Karpas-422 (cell line): ENCODE results near the gene NCKAP1. TPM values are rescaled to one million over a fixed set of nuclear protein-coding genes. Genes with fewer than 3 reads are reported as not detected.
A peak's percentile ranks its signal among the peaks of the same experiment; 100 is the strongest.

Source experiments
- DNase-seq: peaks from one replicate; pipeline ENCODE4 v3.0.0-alpha.2; 2015
- H2AFZ ChIP-seq: fragments of 200-600 bp; sonication (generic); 2 replicates; pipeline ENCODE4 v1.6.1; 2014; ENCODE audit warnings: antibody characterized with exemption, low read length, mixed read lengths
- H3K27ac ChIP-seq: fragments of 200-600 bp; sonication (generic); 2 replicates; pipeline ENCODE4 v1.5.1; 2014; ENCODE audit warnings: mild to moderate bottlenecking, low read length, moderate library complexity
- H3K27me3 ChIP-seq: fragments of 200-600 bp; sonication (generic); 2 replicates; pipeline ENCODE4 v1.6.1; 2014; ENCODE audit warnings: low read length, mixed read lengths
- H3K36me3 ChIP-seq: fragments of 200-600 bp; sonication (generic); 2 replicates; pipeline ENCODE4 v1.6.1; 2014; ENCODE audit warnings: low read length, mixed read lengths; ENCODE audit not compliant: insufficient read depth
- H3K4me1 ChIP-seq: fragments of 200-600 bp; sonication (generic); 2 replicates; pipeline ENCODE4 v1.6.1; 2014; ENCODE audit warnings: mild to moderate bottlenecking, low read length, mixed read lengths
- H3K4me2 ChIP-seq: fragments of 200-600 bp; sonication (generic); 2 replicates; pipeline ENCODE4 v1.6.1; 2014; ENCODE audit warnings: low read length, low read depth, mild to moderate bottlenecking; ENCODE audit not compliant: poor library complexity, severe bottlenecking
- H3K4me3 ChIP-seq: fragments of 200-600 bp; sonication (generic); 2 replicates; pipeline ENCODE4 v1.5.1; 2014; ENCODE audit warnings: mild to moderate bottlenecking, antibody characterized with exemption, low read length, mixed read lengths
- H3K79me2 ChIP-seq: fragments of 200-600 bp; sonication (generic); 2 replicates; pipeline ENCODE4 v1.6.1; 2014; ENCODE audit warnings: mild to moderate bottlenecking, low read length, mixed read lengths
- H3K9ac ChIP-seq: fragments of 200-600 bp; sonication (generic); 2 replicates; pipeline ENCODE4 v1.6.0; 2014; ENCODE audit warnings: low read length
- H3K9me2 ChIP-seq: fragments of 200-600 bp; sonication (generic), shearing (Covaris generic); replicated peaks from 2 replicates; pipeline ENCODE4 v1.6.0; 2014; ENCODE audit warnings: mild to moderate bottlenecking, low read length, moderate library complexity; ENCODE audit not compliant: insufficient read depth
- H3K9me3 ChIP-seq: fragments of 300-700, 200-600 bp; sonication (generic); 2 replicates; pipeline ENCODE4 v1.6.1; 2014; ENCODE audit warnings: low read length, mixed read lengths
- H4K20me1 ChIP-seq: fragments of 200-600 bp; sonication (generic); 2 replicates; pipeline ENCODE4 v1.6.1; 2014; ENCODE audit warnings: mild to moderate bottlenecking, antibody characterized with exemption, low read length, low read depth; ENCODE audit not compliant: insufficient read depth
- total RNA-seq: library from RNA; depleted of rRNA; stranded (reverse); fragments of >200 nt; shearing (Covaris generic); gene quantifications from 2 replicates; pipeline ENCODE4 v1.2.3, GENCODE V29; 2014; ENCODE audit warnings: low replicate concordance; rRNA removed

NCKAP1 gene, protein sequence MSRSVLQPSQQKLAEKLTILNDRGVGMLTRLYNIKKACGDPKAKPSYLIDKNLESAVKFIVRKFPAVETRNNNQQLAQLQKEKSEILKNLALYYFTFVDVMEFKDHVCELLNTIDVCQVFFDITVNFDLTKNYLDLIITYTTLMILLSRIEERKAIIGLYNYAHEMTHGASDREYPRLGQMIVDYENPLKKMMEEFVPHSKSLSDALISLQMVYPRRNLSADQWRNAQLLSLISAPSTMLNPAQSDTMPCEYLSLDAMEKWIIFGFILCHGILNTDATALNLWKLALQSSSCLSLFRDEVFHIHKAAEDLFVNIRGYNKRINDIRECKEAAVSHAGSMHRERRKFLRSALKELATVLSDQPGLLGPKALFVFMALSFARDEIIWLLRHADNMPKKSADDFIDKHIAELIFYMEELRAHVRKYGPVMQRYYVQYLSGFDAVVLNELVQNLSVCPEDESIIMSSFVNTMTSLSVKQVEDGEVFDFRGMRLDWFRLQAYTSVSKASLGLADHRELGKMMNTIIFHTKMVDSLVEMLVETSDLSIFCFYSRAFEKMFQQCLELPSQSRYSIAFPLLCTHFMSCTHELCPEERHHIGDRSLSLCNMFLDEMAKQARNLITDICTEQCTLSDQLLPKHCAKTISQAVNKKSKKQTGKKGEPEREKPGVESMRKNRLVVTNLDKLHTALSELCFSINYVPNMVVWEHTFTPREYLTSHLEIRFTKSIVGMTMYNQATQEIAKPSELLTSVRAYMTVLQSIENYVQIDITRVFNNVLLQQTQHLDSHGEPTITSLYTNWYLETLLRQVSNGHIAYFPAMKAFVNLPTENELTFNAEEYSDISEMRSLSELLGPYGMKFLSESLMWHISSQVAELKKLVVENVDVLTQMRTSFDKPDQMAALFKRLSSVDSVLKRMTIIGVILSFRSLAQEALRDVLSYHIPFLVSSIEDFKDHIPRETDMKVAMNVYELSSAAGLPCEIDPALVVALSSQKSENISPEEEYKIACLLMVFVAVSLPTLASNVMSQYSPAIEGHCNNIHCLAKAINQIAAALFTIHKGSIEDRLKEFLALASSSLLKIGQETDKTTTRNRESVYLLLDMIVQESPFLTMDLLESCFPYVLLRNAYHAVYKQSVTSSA
- total RNA-seq, result not detected in 2 replicates

DNA sequence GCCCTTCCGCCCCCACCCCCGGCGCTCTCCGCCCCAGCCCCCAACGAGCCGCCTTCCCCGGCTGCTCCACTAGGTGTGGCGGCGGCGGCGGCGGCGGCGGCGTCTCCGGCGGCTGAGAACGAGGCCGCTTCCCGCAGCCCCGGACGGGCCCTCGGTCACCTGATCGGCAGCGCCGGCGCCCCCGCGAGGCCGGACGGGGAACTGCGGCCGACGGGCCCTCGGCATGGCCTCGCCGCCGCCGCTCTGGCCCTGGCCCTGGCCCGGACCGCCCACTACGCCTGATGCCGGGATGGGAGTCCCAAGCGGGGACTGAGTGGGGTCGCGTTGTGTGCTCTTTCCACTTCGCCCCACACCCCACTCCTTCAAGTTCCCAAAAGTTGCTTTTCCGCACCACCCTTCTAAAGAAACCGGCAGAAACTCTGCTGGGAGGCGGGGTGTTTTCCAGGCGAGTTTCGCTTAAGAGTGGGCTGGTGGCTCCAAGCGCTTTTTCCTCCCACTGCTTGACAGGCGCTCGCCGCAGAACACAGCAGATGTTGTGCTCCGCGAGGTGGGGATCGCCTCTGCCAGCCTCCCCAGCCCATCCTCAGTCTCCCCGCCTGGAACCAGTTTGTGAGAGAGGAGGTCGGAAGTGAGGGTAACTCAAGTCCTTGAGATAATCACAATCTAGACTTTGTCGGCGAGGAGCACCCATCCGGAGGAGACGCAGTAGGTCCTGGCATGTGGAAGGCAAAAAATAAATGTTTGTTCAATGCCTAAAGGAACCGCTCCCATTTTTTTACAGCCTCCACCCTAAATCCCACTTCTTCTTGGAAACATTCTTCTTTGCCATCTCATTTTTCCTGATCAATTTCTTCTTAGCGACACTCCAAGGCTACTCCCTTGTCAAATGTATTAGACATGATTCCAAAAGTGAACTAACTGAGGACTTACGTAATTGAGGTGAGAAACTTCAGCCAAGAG lies at the start of gene NCKAP1:
TSS of gene NCKAP1 (minus strand) at position 117 of the 960 bp plus-strand sequence. CDS start 358 bp downstream, outside the sequence.
- DNase-seq, result no peak
- H3K4me1 ChIP-seq, result peaks cover 24% of the 10 kb centered on the region
- no peak within 1 kb of the TSS for H3K9ac ChIP-seq
- H3K36me3 ChIP-seq, result no peaks in the 10 kb centered on the region
- no peak within 1 kb of the TSS for H3K4me2 ChIP-seq
- H4K20me1 ChIP-seq, result no peaks in the 10 kb centered on the region
- H3K27ac ChIP-seq, result no peak within 1 kb of the TSS
- no peaks in the 10 kb centered on the region for H3K27me3 ChIP-seq
- H3K79me2 ChIP-seq, result no peaks in the 10 kb centered on the region
- H2AFZ ChIP-seq, result no peak within 1 kb of the TSS
- no peaks in the 10 kb centered on the region for H3K9me3 ChIP-seq
- H3K4me3 ChIP-seq, result no peak within 1 kb of the TSS
- H3K9me2 ChIP-seq, result no peaks in the 10 kb centered on the region

DNA sequence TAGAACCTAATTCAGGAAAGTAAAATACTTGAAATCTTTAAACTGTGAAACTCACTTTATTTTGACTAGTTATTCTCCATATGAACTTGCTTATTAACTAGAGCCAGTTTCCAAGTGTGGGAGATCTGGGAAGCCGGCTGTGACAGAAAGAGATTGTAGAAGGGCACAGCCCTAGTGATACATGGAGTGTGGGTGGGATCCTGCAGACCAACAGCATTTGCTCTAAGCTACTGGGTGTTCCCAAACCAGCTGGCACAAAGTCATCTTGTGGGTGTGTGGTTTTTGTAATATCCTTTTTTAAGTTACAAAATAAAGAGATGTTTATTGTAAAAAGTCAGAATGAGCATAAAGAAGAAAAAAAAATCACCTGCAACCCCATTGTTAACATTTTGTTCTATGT lies 43.7 kb upstream of the NCKAP1 start:
- Histone ChIP-seq H3K27me3 (no peaks in the 10 kb centered on the region), H3K4me2 (no peak overlapping the region), H3K9ac (no peak overlapping the region), H4K20me1 (no peaks in the 10 kb centered on the region), H3K27ac (no peak overlapping the region), H3K4me3 (no peak overlapping the region), H3K79me2 (no peaks in the 10 kb centered on the region), H3K4me1 (peaks cover 12% of the 10 kb centered on the region), H2AFZ (no peak overlapping the region), H3K36me3 (no peaks in the 10 kb centered on the region), H3K9me2 (no peaks in the 10 kb centered on the region), H3K9me3 (no peaks in the 10 kb centered on the region)
- DNase-seq, result no peak

DNA sequence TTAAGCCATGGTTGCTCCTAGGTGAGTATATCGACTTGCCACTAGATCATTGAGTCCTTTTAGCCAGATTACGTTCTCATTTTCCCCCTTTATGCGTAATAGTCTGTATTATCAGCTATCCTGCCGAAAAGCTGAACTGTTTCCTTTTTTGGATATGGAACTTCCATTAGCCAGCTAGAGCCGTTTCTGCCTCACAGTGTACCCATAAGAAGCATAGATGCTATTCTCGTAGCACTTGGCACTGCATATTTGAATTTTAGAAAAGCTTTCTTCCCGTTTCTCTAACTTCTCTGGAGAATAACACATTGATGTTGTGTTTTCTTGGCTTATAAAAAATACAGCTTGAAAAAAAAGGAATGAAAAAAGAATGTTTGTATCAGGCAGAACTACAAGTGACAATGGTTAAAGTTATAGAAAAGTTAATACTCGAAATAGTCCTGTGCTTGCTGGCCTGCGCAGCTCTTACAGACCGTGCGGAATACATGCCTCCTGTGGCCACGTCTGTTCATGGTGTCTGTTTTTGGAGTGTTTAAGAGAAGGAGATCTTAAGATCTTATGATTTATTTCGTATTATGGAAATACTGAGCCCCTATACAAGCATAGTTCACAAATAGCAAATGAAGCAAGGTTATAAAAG lies 41.0 kb upstream of the NCKAP1 start:
- peak overlapping the region; percentile 99 for H2AFZ ChIP-seq
- no peaks in the 10 kb centered on the region for H3K36me3 ChIP-seq
- H4K20me1 ChIP-seq, result no peaks in the 10 kb centered on the region
- H3K4me3 ChIP-seq, result peak overlapping the region; percentile 76
- H3K4me1 ChIP-seq, result peaks cover 12% of the 10 kb centered on the region
- no peaks in the 10 kb centered on the region for H3K27me3 ChIP-seq
- H3K9me2 ChIP-seq, result no peaks in the 10 kb centered on the region
- H3K9ac ChIP-seq, result peak overlapping the region; percentile 71
- DNase-seq, result peak; percentile 45
- H3K4me2 ChIP-seq, result peak overlapping the region; percentile 84
- no peak overlapping the region for H3K27ac ChIP-seq
- no peaks in the 10 kb centered on the region for H3K9me3 ChIP-seq
- no peaks in the 10 kb centered on the region for H3K79me2 ChIP-seq

DNA sequence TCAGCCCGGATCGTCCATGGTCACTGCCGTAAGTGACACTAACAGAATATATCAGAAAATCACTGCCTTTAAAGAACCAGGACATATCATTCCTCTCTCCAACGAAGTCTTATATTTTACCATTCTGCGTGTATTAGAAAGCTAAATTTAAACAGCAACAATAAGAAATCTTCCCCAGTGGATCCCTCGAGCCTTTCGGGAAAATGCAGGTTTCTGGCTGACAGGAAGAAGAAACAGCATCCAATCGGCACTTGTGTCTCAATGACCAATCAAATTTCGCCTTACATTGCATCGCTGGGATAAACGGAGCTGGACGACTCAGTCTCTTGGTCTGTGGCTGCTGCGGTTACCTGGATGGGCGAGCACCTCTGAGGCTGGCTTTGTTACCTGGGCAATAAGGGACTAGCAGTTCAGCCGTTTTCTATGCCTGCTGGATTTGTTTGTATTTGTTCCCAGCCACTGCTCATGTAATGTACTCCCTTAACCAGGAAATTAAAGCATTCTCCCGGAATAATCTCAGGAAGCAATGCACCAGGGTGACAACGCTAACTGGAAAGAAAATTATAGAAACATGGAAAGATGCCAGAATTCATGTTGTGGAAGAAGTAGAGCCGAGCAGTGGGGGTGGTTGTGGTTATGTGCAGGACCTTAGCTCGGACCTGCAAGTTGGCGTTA lies 40.3 kb upstream of the NCKAP1 start, which contains the start of gene DUSP19:
TSS of gene DUSP19 (plus strand) at position 284 of the 675 bp plus-strand sequence. CDS start at position 471, 187 bp downstream.
- H3K27ac ChIP-seq, result no peak within 1 kb of the TSS

DNA sequence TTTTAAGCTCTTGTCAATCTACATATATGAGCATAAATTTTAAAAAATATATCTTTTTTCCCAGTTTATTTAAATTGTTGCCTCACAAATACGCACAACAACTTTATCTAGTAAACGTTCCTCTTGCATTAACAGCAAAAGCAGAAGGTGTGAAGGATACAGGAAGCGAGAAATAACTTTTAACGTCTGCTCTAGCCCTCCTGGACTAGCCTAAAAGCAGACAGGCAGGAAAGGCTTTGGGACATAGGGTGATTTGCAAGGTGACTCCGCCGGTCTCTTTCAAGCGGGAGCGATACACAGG lies 39.9 kb upstream of the NCKAP1 start:
- Histone ChIP-seq H3K9ac (peak overlapping the region; percentile 71), H4K20me1 (no peaks in the 10 kb centered on the region), H3K4me3 (peak overlapping the region; percentile 76), H3K79me2 (no peaks in the 10 kb centered on the region), H3K9me3 (no peaks in the 10 kb centered on the region), H3K4me2 (peak overlapping the region; percentile 84), H3K36me3 (no peaks in the 10 kb centered on the region), H3K27me3 (no peaks in the 10 kb centered on the region), H3K9me2 (no peaks in the 10 kb centered on the region), H3K27ac (no peak overlapping the region), H2AFZ (peak overlapping the region; percentile 99), H3K4me1 (peaks cover 12% of the 10 kb centered on the region)
- no peak for DNase-seq

More for the DNA sequence above, 40.3 kb upstream of the NCKAP1 start, which contains the start of gene DUSP19:
- no peaks in the 10 kb centered on the region for H3K9me2 ChIP-seq
- H3K4me3 ChIP-seq, result peak within 1 kb of the TSS; percentile 76
- peaks cover 12% of the 10 kb centered on the region for H3K4me1 ChIP-seq
- no peaks in the 10 kb centered on the region for H3K27me3 ChIP-seq
- peak within 1 kb of the TSS; percentile 71 for H3K9ac ChIP-seq
- H3K79me2 ChIP-seq, result no peaks in the 10 kb centered on the region
- peak; percentile 91 for DNase-seq
- peak within 1 kb of the TSS; percentile 84 for H3K4me2 ChIP-seq
- no peaks in the 10 kb centered on the region for H3K36me3 ChIP-seq
- peak within 1 kb of the TSS; percentile 99 for H2AFZ ChIP-seq
- H4K20me1 ChIP-seq, result no peaks in the 10 kb centered on the region
- H3K9me3 ChIP-seq, result no peaks in the 10 kb centered on the region

DNA sequence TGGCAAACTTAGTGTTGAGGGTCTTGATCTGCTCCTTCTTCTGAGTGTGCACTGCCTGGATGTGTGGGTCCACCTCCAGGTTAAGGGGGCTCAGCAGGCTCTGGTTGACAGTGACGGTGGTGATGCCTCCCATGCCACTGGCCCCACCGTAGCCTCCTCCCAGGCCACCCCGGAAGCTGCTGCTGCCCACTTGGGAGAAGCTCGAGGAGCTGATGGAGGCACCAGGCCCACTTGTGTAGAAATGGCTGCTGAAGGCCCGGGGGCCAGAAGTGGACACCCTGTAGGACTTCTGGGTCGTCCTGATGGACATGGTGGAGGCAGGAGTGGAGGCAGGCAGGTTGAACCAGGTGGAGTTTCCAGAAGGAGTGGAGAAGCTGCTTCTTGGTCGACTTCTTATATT lies 33.9 kb upstream of the NCKAP1 start:
- Histone ChIP-seq H3K4me2 (no peak overlapping the region), H3K36me3 (no peaks in the 10 kb centered on the region), H3K4me1 (no peaks in the 10 kb centered on the region), H4K20me1 (no peaks in the 10 kb centered on the region), H3K4me3 (no peak overlapping the region), H3K79me2 (no peaks in the 10 kb centered on the region), H3K9me3 (no peaks in the 10 kb centered on the region), H3K27me3 (no peaks in the 10 kb centered on the region), H3K9me2 (no peaks in the 10 kb centered on the region), H2AFZ (no peak overlapping the region), H3K27ac (no peak overlapping the region), H3K9ac (no peak overlapping the region)
- DNase-seq, result no peak
